H1 (cell line): ENCODE data around the gene COMT. TPM values are rescaled to one million over a fixed set of nuclear protein-coding genes. Genes with fewer than 3 reads are reported as not detected.

Experiments
- CTCF ChIA-PET: fragments of 300-600 bp; sonication (Branson Sonifier 250); formaldehyde crosslinking; loops from one replicate; lab custom pipeline; 2021; ENCODE audit not compliant: partially characterized antibody; lab: Charles Lee
- POLR2A ChIA-PET: fragments of 300-600 bp; sonication (Branson Sonifier 250); formaldehyde crosslinking; loops from one replicate; lab custom pipeline; 2021; ENCODE audit warnings: inconsistent platforms; ENCODE audit not compliant: partially characterized antibody; lab: Charles Lee
- DNase-seq, 2 experiments: peaks; one replicate each; pipeline versions ENCODE4 v3.0.0 to v3.0.0-alpha.2; 2010 to 2022; ENCODE audit warnings: low spot score in 2 of 2, low read depth in 1 of 2, mixed read lengths in 1 of 2
- FAIRE-seq: peaks from 2 replicates; lab custom pipeline; 2011; peaks lifted over from hg19 to GRCh38; lab: Jason Lieb, UNC
- H2AFZ ChIP-seq: 2 replicates; pipeline ENCODE4 v1.8.1; 2012; ENCODE audit warnings: low read length, inconsistent platforms
- H2AK5ac ChIP-seq: 2 replicates; pipeline ENCODE4 v1.6.1; 2013; ENCODE audit warnings: low read depth, low read length
- H2BK120ac ChIP-seq: replicated peaks from 2 replicates; pipeline ENCODE3; 2013; ENCODE audit warnings: low read depth, low read length, inconsistent platforms
- H2BK12ac ChIP-seq: 2 replicates; pipeline ENCODE4 v1.6.1; 2013; ENCODE audit warnings: low read depth, low read length
- H2BK15ac ChIP-seq: 2 replicates; pipeline ENCODE4 v1.6.1; 2013; ENCODE audit warnings: low read length
- H2BK20ac ChIP-seq: 2 replicates; pipeline ENCODE4 v1.6.1; 2013; ENCODE audit warnings: low read length
- H2BK5ac ChIP-seq: 2 replicates; pipeline ENCODE4 v1.6.1; 2013; ENCODE audit warnings: low read depth, low read length
- H3K14ac ChIP-seq: 2 replicates; pipeline ENCODE4 v1.6.1; 2013; ENCODE audit warnings: inconsistent platforms; ENCODE audit not compliant: insufficient read length
- H3K18ac ChIP-seq: 2 replicates; pipeline ENCODE4 v1.6.1; 2013; ENCODE audit warnings: low read length; ENCODE audit errors: extremely low read depth
- H3K23ac ChIP-seq: 2 replicates; pipeline ENCODE4 v1.6.1; 2013; ENCODE audit warnings: inconsistent platforms; ENCODE audit not compliant: insufficient read length
- H3K23me2 ChIP-seq: 2 replicates; pipeline ENCODE4 v1.6.1; 2013; ENCODE audit warnings: low read depth, low read length
- H3K27ac ChIP-seq: 2 replicates; pipeline ENCODE4 v1.6.1; 2011; ENCODE audit warnings: low read depth, low read length, inconsistent platforms
- H3K27me3 ChIP-seq, 4 experiments: replicated peaks in 1 of 4; 1 replicate in 1 of 4; 2 replicates in 3 of 4; pipeline versions ENCODE4 v1.6.1 to v1.8.1; 2011 to 2013; ENCODE audit warnings: low read length in 3 of 4, mild to moderate bottlenecking in 3 of 4, inconsistent platforms in 2 of 4, mixed read lengths in 2 of 4, moderate library complexity in 1 of 4; ENCODE audit not compliant: control insufficient read depth in 3 of 4, insufficient read depth in 3 of 4; ENCODE audit errors: extremely low read depth in 1 of 4
- H3K36me3 ChIP-seq, 4 experiments: 2 replicates each; pipeline versions ENCODE4 v1.6.1 to v1.8.1; 2011 to 2013; ENCODE audit warnings: mild to moderate bottlenecking in 4 of 4, low read length in 3 of 4, moderate library complexity in 2 of 4, control low read depth in 1 of 4, inconsistent platforms in 1 of 4; ENCODE audit not compliant: insufficient read depth in 4 of 4, control insufficient read depth in 2 of 4
- H3K4ac ChIP-seq: replicated peaks from 2 replicates; pipeline ENCODE3; 2013; ENCODE audit warnings: low read length, low read depth, mixed read lengths, inconsistent platforms; ENCODE audit not compliant: insufficient read length
- H3K4me1 ChIP-seq, 4 experiments: replicated peaks in 1 of 4; 1 replicate in 1 of 4; 2 replicates in 3 of 4; pipeline versions ENCODE4 v1.6.1 to v1.8.1; 2011 to 2013; ENCODE audit warnings: low read length in 3 of 4, inconsistent platforms in 2 of 4, mixed read lengths in 1 of 4; ENCODE audit not compliant: insufficient read depth in 4 of 4, control insufficient read depth in 3 of 4
- H3K4me2 ChIP-seq, 2 experiments: 2 replicates each; pipeline versions ENCODE4 v1.6.1 to v1.8.1; 2011 to 2013; ENCODE audit warnings: low read depth in 2 of 2, low read length in 2 of 2, control low read depth in 1 of 2, inconsistent platforms in 1 of 2, mild to moderate bottlenecking in 1 of 2; ENCODE audit not compliant: insufficient read depth in 1 of 2
- H3K4me3 ChIP-seq, 4 experiments: fragments of 200-600, 300-600 bp in 1 of 4; sonication (generic), shearing (Covaris generic), sonication (Bioruptor Twin) in 1 of 4; 2 replicates each; pipeline versions ENCODE4 v1.5.1 to v1.8.1; 2011 to 2016; ENCODE audit warnings: low read length in 4 of 4, low read depth in 3 of 4, control low read depth in 2 of 4, inconsistent platforms in 2 of 4, mild to moderate bottlenecking in 2 of 4, mixed read lengths in 1 of 4, moderate library complexity in 1 of 4; ENCODE audit not compliant: insufficient read depth in 2 of 4; ENCODE audit errors: extremely low read depth in 1 of 4
- H3K56ac ChIP-seq: replicated peaks from 2 replicates; pipeline ENCODE3; 2013; ENCODE audit warnings: low read depth, mild to moderate bottlenecking, mixed read lengths, low read length, inconsistent platforms; ENCODE audit not compliant: insufficient read length
- H3K79me1 ChIP-seq: 2 replicates; pipeline ENCODE4 v1.6.1; 2013; ENCODE audit warnings: low read depth, low read length, control low read depth
- H3K79me2 ChIP-seq, 2 experiments: 2 replicates each; pipeline versions ENCODE4 v1.6.1 to v1.8.1; 2012 to 2013; ENCODE audit warnings: low read length in 2 of 2, mild to moderate bottlenecking in 2 of 2, inconsistent platforms in 1 of 2; ENCODE audit not compliant: insufficient read depth in 2 of 2, control insufficient read depth in 1 of 2
- H3K9ac ChIP-seq, 4 experiments: replicated peaks in 1 of 4; 1 replicate in 1 of 4; 2 replicates in 3 of 4; pipeline versions ENCODE4 v1.6.1 to v1.8.1; 2011 to 2013; ENCODE audit warnings: low read depth in 3 of 4, low read length in 3 of 4, control low read depth in 2 of 4, mild to moderate bottlenecking in 2 of 4, moderate library complexity in 2 of 4, inconsistent platforms in 1 of 4; ENCODE audit errors: extremely low read depth in 1 of 4
- H3K9me3 ChIP-seq, 2 experiments: 2 replicates each; pipeline versions ENCODE4 v1.6.1 to v1.8.1; 2012 to 2013; ENCODE audit warnings: mild to moderate bottlenecking in 2 of 2, moderate library complexity in 2 of 2, control low read depth in 1 of 2, inconsistent platforms in 1 of 2, low read depth in 1 of 2, low read length in 1 of 2, mixed read lengths in 1 of 2; ENCODE audit not compliant: insufficient read depth in 2 of 2
- H4K20me1 ChIP-seq, 2 experiments: replicated peaks in 1 of 2; 2 replicates each; pipeline versions ENCODE3 to v1.8.1; 2011 to 2013; ENCODE audit warnings: inconsistent platforms in 2 of 2, low read length in 2 of 2, mild to moderate bottlenecking in 1 of 2; ENCODE audit not compliant: insufficient read depth in 2 of 2, control insufficient read depth in 1 of 2
- H4K5ac ChIP-seq: 2 replicates; pipeline ENCODE4 v1.6.1; 2013; ENCODE audit warnings: low read length, low read depth, mixed read lengths, inconsistent platforms; ENCODE audit not compliant: insufficient read length
- H4K8ac ChIP-seq: 2 replicates; pipeline ENCODE4 v1.8.0; 2013; ENCODE audit warnings: mild to moderate bottlenecking, moderate library complexity, low read length, inconsistent platforms; ENCODE audit not compliant: insufficient read depth; ENCODE audit errors: extremely low read depth
- H4K91ac ChIP-seq: replicated peaks from 2 replicates; pipeline ENCODE3; 2013; ENCODE audit warnings: low read length, mixed read lengths, inconsistent platforms; ENCODE audit not compliant: insufficient read length
- GABPA ChIP-seq: IDR thresholded peaks from 2 replicates; pipeline ENCODE4 v1.6.1; 2011; ENCODE audit warnings: mild to moderate bottlenecking, low read length, moderate library complexity, borderline replicate concordance; ENCODE audit not compliant: insufficient read depth
- RAD21 ChIP-seq, 2 experiments: IDR thresholded peaks in 1 of 2; conservative IDR thresholded peaks in 1 of 2; 2 replicates each; pipeline ENCODE4 v1.6.1; 2011; ENCODE audit warnings: low read depth in 2 of 2, low read length in 2 of 2, improper control_type of control experiment in 1 of 2, inconsistent platforms in 1 of 2, mild to moderate bottlenecking in 1 of 2, moderate library complexity in 1 of 2
- RBBP5 ChIP-seq: IDR thresholded peaks from 2 replicates; pipeline ENCODE4 v1.7.1; 2012; ENCODE audit warnings: low read depth, mild to moderate bottlenecking, inconsistent platforms, low read length, moderate library complexity, borderline replicate concordance
- WGBS, 2 experiments: shearing (Covaris generic) in 1 of 2; methylation state at CpG; one replicate each; pipeline versions ENCODE4 v1.1.6 to v1.1.7; 2013 to 2015; ENCODE audit warnings: low lambda C conversion rate in 2 of 2, mixed read lengths in 2 of 2, inconsistent platforms in 1 of 2, low coverage in 1 of 2, missing lambda C conversion rate in 1 of 2; ENCODE audit not compliant: insufficient replicate concordance in 2 of 2, insufficient coverage in 1 of 2, insufficient read length in 1 of 2; ENCODE audit errors: extremely low coverage in 1 of 2, missing lambda C conversion rate in 1 of 2; 5-methylcytosine and 5-hydroxymethylcytosine counted together
- polyA plus RNA-seq, 7 experiments: library from polyadenylated mRNA; depleted of rRNA in 3 of 7; stranded (reverse) in 5 of 7; unstranded in 2 of 7; fragments of >200 nt in 5 of 7; fragments of 200-250 nt in 2 of 7; gene quantifications; 1 replicate in 5 of 7; 2 replicates in 1 of 7; 4 replicates in 1 of 7; pipeline versions ENCODE4 v1.2.1 to v1.2.3, GENCODE V29; 2011 to 2013; ENCODE audit warnings: missing spikeins in 2 of 7, mixed read lengths in 2 of 7
- total RNA-seq: library from RNA; stranded (reverse); fragmentation: NEBNext Ultra II Directional; extraction: Animal tissue kit (Norgen Biotek cat#: 25700); gene quantifications from 2 replicates; pipeline ENCODE4 v1.2.1, GENCODE V29; 2021
- TF ChIP-seq, protein P1 (sequence below), 3 experiments: IDR thresholded peaks; 1 replicate in 2 of 3; 2 replicates in 1 of 3; pipeline versions ENCODE4 v1.5.1 to v1.6.1; 2011; ENCODE audit warnings: low read length in 3 of 3, mild to moderate bottlenecking in 3 of 3, inconsistent platforms in 2 of 3, low read depth in 1 of 3, moderate library complexity in 1 of 3; ENCODE audit not compliant: insufficient read depth in 1 of 3; ENCODE audit errors: control extremely low read depth in 1 of 3

The COMT gene
- total and polyA plus RNA-seq, 2 of the 8 experiments (the other 6 are each of a cell fraction or from before 2014, with no cell fraction given) = 15.2 to 33.7 TPM

- Histone ChIP-seq H4K91ac (no peak overlapping the region), H3K27me3 (no peaks in the 10 kb centered on the region), H3K9me3 (no peaks in the 10 kb centered on the region), H3K9ac (no peak overlapping the region), H3K79me2 (no peaks in the 10 kb centered on the region), H3K23me2 (no peaks in the 10 kb centered on the region), H4K5ac (no peak overlapping the region), H3K4me3 (no peak overlapping the region), H2BK5ac (no peak overlapping the region), H4K8ac (no peak overlapping the region), H3K56ac (no peak overlapping the region), H2BK120ac (no peak overlapping the region), H3K18ac (no peak overlapping the region), H3K4ac (no peak overlapping the region), H2AK5ac (no peak overlapping the region), H2BK15ac (no peak overlapping the region), H2BK12ac (no peak overlapping the region), H3K79me1 (no peaks in the 10 kb centered on the region), H3K27ac (no peak overlapping the region), H3K14ac (no peak overlapping the region), H3K4me1 (peaks cover 0 to 13% (median 12%) of the 10 kb centered on the region in 4 experiments; a peak in 6 of 7 replicates), H4K20me1 (peaks cover 4 to 6% of the 10 kb centered on the region in 2 experiments), H3K4me2 (no peak overlapping the region), H3K36me3 (peaks cover 0 to 2% (median under 1%) of the 10 kb centered on the region in 4 experiments; a peak in 3 of 8 replicates), H2BK20ac (no peak overlapping the region), H3K23ac (no peak overlapping the region), H2AFZ (no peak overlapping the region)
- POLR2A ChIA-PET = interaction anchor here (2.6 kb wide), 1 partner anchor 20 kb away, joined by 9 read pairs; no protein-coding TSS in a partner anchor
- DNase-seq = peak in 1 of 2 experiments; percentile 76
- CTCF ChIA-PET = interaction anchor here (0.6 to 16.2 kb wide), 19 partner anchors 9 to 295 kb away, joined by 3 to 369 read pairs (median 4); partner anchors contain the start of gene TANGO2
- peak; percentile 36 to 49; a peak in 2 of 4 replicates for TF ChIP-seq RAD21 (IDR thresholded peaks at IDR 0.05 in 1 of 2, conservative IDR thresholded peaks at IDR 0.05 in 1 of 2; ENCODE audit: low read depth in 2 of 2, low read length in 2 of 2)
- 0 out of 2 replicates have a peak, but pooled peaks have one; percentile 36 for TF ChIP-seq GABPA
- TF ChIP-seq RBBP5 = no peak
- TF ChIP-seq, protein P1, sequence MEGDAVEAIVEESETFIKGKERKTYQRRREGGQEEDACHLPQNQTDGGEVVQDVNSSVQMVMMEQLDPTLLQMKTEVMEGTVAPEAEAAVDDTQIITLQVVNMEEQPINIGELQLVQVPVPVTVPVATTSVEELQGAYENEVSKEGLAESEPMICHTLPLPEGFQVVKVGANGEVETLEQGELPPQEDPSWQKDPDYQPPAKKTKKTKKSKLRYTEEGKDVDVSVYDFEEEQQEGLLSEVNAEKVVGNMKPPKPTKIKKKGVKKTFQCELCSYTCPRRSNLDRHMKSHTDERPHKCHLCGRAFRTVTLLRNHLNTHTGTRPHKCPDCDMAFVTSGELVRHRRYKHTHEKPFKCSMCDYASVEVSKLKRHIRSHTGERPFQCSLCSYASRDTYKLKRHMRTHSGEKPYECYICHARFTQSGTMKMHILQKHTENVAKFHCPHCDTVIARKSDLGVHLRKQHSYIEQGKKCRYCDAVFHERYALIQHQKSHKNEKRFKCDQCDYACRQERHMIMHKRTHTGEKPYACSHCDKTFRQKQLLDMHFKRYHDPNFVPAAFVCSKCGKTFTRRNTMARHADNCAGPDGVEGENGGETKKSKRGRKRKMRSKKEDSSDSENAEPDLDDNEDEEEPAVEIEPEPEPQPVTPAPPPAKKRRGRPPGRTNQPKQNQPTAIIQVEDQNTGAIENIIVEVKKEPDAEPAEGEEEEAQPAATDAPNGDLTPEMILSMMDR (IDR thresholded peaks at IDR 0.05; ENCODE audit: control extremely low read depth in 1 of 3, insufficient read depth in 1 of 3, low read depth in 1 of 3, low read length in 3 of 3) = peak; percentile 74 to 84 (median 82)
- WGBS, 2 experiments = 89% methylated on average over 10 of the region's 10 CpGs; no CpG with 5 or more reads in 1 of the 2 experiments
- FAIRE-seq = no peak
These were observed 24.5 kb downstream of the COMT start for GRCh38 chr22:19965771-19966709.
